Keratinocyte (primary cell): ENCODE data around the gene RC3H2. TPM values are rescaled to one million over a fixed set of nuclear protein-coding genes. Genes with fewer than 3 reads are reported as not detected.
A peak's percentile ranks its signal among the peaks of the same experiment; 100 is the strongest.

Source experiments
- DNase-seq: peaks from one replicate; pipeline ENCODE4 v3.0.0-alpha.2; 2011; ENCODE audit warnings: low read depth, missing footprints, low spot score
- FAIRE-seq: peaks from 2 replicates; lab custom pipeline; 2011; peaks lifted over from hg19 to GRCh38; lab: Jason Lieb, UNC
- H2AFZ ChIP-seq: 2 replicates; pipeline ENCODE4 v1.6.0; 2012; ENCODE audit warnings: low read length, control low read depth, inconsistent platforms; ENCODE audit not compliant: control insufficient read depth
- H3K27ac ChIP-seq: 2 replicates; pipeline ENCODE4 v1.5.1; 2011; ENCODE audit warnings: low read length; ENCODE audit not compliant: control insufficient read depth, insufficient read depth
- H3K27me3 ChIP-seq: 3 replicates; pipeline ENCODE4 v1.6.0; 2011; ENCODE audit warnings: low read length; ENCODE audit not compliant: control insufficient read depth, insufficient read depth; ENCODE audit errors: extremely low read depth
- H3K36me3 ChIP-seq, 2 experiments: 2 replicates in 1 of 2; 3 replicates in 1 of 2; pipeline ENCODE4 v1.5.1; 2011; ENCODE audit warnings: low read length in 2 of 2, mild to moderate bottlenecking in 1 of 2; ENCODE audit not compliant: control insufficient read depth in 2 of 2, insufficient read depth in 2 of 2; ENCODE audit errors: extremely low read depth in 1 of 2
- H3K4me1 ChIP-seq: 3 replicates; pipeline ENCODE4 v1.5.1; 2011; ENCODE audit warnings: low read length; ENCODE audit not compliant: control insufficient read depth, insufficient read depth; ENCODE audit errors: extremely low read depth
- H3K4me2 ChIP-seq: 3 replicates; pipeline ENCODE4 v1.6.0; 2011; ENCODE audit warnings: low read depth, low read length; ENCODE audit not compliant: control insufficient read depth, insufficient read depth; ENCODE audit errors: extremely low read depth
- H3K4me3 ChIP-seq, 3 experiments: fragments of 200-600 bp in 1 of 3; sonication (generic) in 1 of 3; 2 replicates in 2 of 3; 3 replicates in 1 of 3; pipeline ENCODE4 v1.5.1; 2011 to 2016; ENCODE audit warnings: low read length in 3 of 3, mild to moderate bottlenecking in 3 of 3, control low read depth in 2 of 3, inconsistent platforms in 1 of 3, low read depth in 1 of 3, mixed read lengths in 1 of 3, mixed run types in 1 of 3, moderate library complexity in 1 of 3; ENCODE audit not compliant: control insufficient read depth in 2 of 3, insufficient read depth in 2 of 3; ENCODE audit errors: extremely low read depth in 1 of 3
- H3K79me2 ChIP-seq: 2 replicates; pipeline ENCODE4 v1.6.0; 2012; ENCODE audit warnings: low read length; ENCODE audit not compliant: control insufficient read depth, insufficient read depth
- H3K9ac ChIP-seq: 3 replicates; pipeline ENCODE4 v1.6.0; 2011; ENCODE audit warnings: low read length; ENCODE audit not compliant: control insufficient read depth, insufficient read depth; ENCODE audit errors: extremely low read depth
- H3K9me1 ChIP-seq: 3 replicates; pipeline ENCODE4 v1.6.0; 2011; ENCODE audit warnings: low read length; ENCODE audit not compliant: control insufficient read depth, insufficient read depth; ENCODE audit errors: extremely low read depth
- H3K9me3 ChIP-seq: 2 replicates; pipeline ENCODE4 v1.5.1; 2012; ENCODE audit warnings: low read depth, low read length; ENCODE audit not compliant: control insufficient read depth
- H4K20me1 ChIP-seq: 3 replicates; pipeline ENCODE4 v1.6.0; 2011; ENCODE audit warnings: low read length; ENCODE audit not compliant: control insufficient read depth, insufficient read depth; ENCODE audit errors: extremely low read depth
- EZH2 ChIP-seq: IDR thresholded peaks from one replicate; pipeline ENCODE4 v1.6.1; 2012; ENCODE audit warnings: inconsistent platforms, mild to moderate bottlenecking, low read length, moderate library complexity
- dilution Hi-C: fragments of 300-500 bp; cut with MboI; formaldehyde crosslinking; loops from one replicate; pipeline ENCODE4 v1.7.0; 2020; ENCODE audit warnings: low sequenced_read_pairs; ENCODE audit not compliant: extremely low pct_ligation_motif_present
- polyA plus RNA-seq, 5 experiments: library from polyadenylated mRNA; depleted of rRNA in 3 of 5; stranded (reverse) in 3 of 5; stranded (forward) in 1 of 5; unstranded in 1 of 5; fragments of >200 nt; gene quantifications; 1 replicate in 1 of 5; 2 replicates in 3 of 5; 3 replicates in 1 of 5; pipeline versions ENCODE4 v1.2.1 to v1.2.3, GENCODE V29; 2011 to 2012; ENCODE audit warnings: missing spikeins in 2 of 5, low read depth in 1 of 5, low replicate concordance in 1 of 5
- TF ChIP-seq, protein P1 (sequence below), 3 experiments: IDR thresholded peaks in 1 of 3; conservative IDR thresholded peaks in 1 of 3; optimal IDR thresholded peaks in 1 of 3; 2 replicates in 2 of 3; 3 replicates in 1 of 3; pipeline versions ENCODE3 to v1.5.1; 2011; ENCODE audit warnings: low read length in 3 of 3, mild to moderate bottlenecking in 3 of 3, moderate library complexity in 2 of 3, control low read depth in 1 of 3, inconsistent platforms in 1 of 3; ENCODE audit not compliant: insufficient read depth in 2 of 3; ENCODE audit errors: extremely low read depth in 1 of 3

Gene RC3H2
- polyA plus RNA-seq, 1 donor (not counting 4 experiments of a cell fraction or from before 2014, with no cell fraction given), result 34.2 TPM

- Histone ChIP-seq H3K4me1 (peaks cover 13% of the 10 kb centered on the region), H3K36me3 (peaks cover 0 to under 1% of the 10 kb centered on the region in 2 experiments)
Observed at GRCh38 chr9:122904466-122904822, 715 bp downstream of the RC3H2 start.

DNA sequence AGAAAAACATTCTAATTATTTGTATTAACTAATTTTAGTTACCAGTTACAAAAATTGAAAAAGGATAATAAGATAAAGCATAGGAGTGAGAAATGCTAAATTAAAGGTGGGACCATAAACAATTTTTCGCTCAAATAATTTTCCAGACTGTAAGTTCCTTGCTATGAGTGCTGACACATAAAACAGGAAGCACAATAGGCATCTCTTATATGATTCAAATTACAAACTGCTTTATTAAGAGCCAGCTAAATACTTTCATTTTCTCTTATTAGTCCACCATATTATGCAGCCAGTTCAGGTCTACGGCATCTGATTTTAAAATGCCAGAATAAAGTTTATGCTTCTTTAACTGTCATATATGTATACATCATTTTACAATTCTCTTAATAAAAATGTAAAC is 4.4 kb downstream of the RC3H2 start:
- peaks cover 21% of the 10 kb centered on the region for H3K4me1 ChIP-seq
- H3K27me3 ChIP-seq, result no peaks in the 10 kb centered on the region
- no peaks in the 10 kb centered on the region for H3K9me3 ChIP-seq
- H3K9me1 ChIP-seq, result no peaks in the 10 kb centered on the region
- H3K36me3 ChIP-seq, result peaks cover 3 to 9% of the 10 kb centered on the region in 2 experiments
- peak overlapping the region; percentile 37 for H3K4me2 ChIP-seq
- no peak overlapping the region for H2AFZ ChIP-seq
- no peak for DNase-seq
- FAIRE-seq, result no peak
- H3K79me2 ChIP-seq, result peaks cover 81% of the 10 kb centered on the region
- H3K4me3 ChIP-seq, result no peak overlapping the region
- TF ChIP-seq, protein P1, sequence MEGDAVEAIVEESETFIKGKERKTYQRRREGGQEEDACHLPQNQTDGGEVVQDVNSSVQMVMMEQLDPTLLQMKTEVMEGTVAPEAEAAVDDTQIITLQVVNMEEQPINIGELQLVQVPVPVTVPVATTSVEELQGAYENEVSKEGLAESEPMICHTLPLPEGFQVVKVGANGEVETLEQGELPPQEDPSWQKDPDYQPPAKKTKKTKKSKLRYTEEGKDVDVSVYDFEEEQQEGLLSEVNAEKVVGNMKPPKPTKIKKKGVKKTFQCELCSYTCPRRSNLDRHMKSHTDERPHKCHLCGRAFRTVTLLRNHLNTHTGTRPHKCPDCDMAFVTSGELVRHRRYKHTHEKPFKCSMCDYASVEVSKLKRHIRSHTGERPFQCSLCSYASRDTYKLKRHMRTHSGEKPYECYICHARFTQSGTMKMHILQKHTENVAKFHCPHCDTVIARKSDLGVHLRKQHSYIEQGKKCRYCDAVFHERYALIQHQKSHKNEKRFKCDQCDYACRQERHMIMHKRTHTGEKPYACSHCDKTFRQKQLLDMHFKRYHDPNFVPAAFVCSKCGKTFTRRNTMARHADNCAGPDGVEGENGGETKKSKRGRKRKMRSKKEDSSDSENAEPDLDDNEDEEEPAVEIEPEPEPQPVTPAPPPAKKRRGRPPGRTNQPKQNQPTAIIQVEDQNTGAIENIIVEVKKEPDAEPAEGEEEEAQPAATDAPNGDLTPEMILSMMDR (optimal IDR thresholded peaks at IDR 0.05 in 1 of 3, IDR thresholded peaks at IDR 0.05 in 1 of 3, conservative IDR thresholded peaks at IDR 0.05 in 1 of 3; ENCODE audit: extremely low read depth in 1 of 3, insufficient read depth in 2 of 3, low read length in 3 of 3), result no peak
- TF ChIP-seq EZH2, result no peak
- H3K27ac ChIP-seq, result peak overlapping the region; percentile 25
- H4K20me1 ChIP-seq, result no peaks in the 10 kb centered on the region
- no peak overlapping the region for H3K9ac ChIP-seq
- dilution Hi-C loops, result no loop called here

More at GRCh38 chr9:122904466-122904822, 715 bp downstream of the RC3H2 start:
- Histone ChIP-seq H3K9me3 (no peaks in the 10 kb centered on the region), H3K27ac (peak overlapping the region; percentile 87), H2AFZ (peak overlapping the region; percentile 67), H3K79me2 (peaks cover 56% of the 10 kb centered on the region), H3K9me1 (no peaks in the 10 kb centered on the region), H3K9ac (peak overlapping the region; percentile 98), H4K20me1 (no peaks in the 10 kb centered on the region), H3K27me3 (no peaks in the 10 kb centered on the region), H3K4me3 (peak overlapping the region; percentile 88 to 92 (median 89)), H3K4me2 (peak overlapping the region; percentile 87)
- TF ChIP-seq, protein P1 (optimal IDR thresholded peaks at IDR 0.05 in 1 of 3, IDR thresholded peaks at IDR 0.05 in 1 of 3, conservative IDR thresholded peaks at IDR 0.05 in 1 of 3; ENCODE audit: extremely low read depth in 1 of 3, insufficient read depth in 2 of 3, low read length in 3 of 3), result no peak
- no peak for TF ChIP-seq EZH2
- no peak for DNase-seq
- dilution Hi-C loops, result no loop called here
- FAIRE-seq, result no peak
